T-helper 2 cell (primary cell): ENCODE results near the gene SF3B3.
"Not testable (repeated sequence)": the region's sequence is repeated elsewhere in the genome, so short reads cannot be mapped to it uniquely, and the experiment has no call there.

Experiments
- DNase-seq, 5 experiments: peaks; one replicate each; pipeline versions ENCODE4 v3.0.0 to v3.0.0-alpha.2; 2012 to 2022

The SF3B3 gene

GRCh38 chr16:70568601-70569237 is 45.1 kb downstream of the SF3B3 start:
- no peak for DNase-seq

- DNase-seq = no peak
Observed at GRCh38 chr16:70569752-70570151, 46.1 kb downstream of the SF3B3 start.

GRCh38 chr16:70570967-70571570 is 47.5 kb downstream of the SF3B3 start:
- no peak for DNase-seq

- no peak for DNase-seq
Observed at GRCh38 chr16:70571623-70572022, 48.0 kb downstream of the SF3B3 start.

- peak in 1 of 5 experiments; percentile 15 for DNase-seq
Observed at GRCh38 chr16:70572050-70572925, 48.7 kb downstream of the SF3B3 start.

- no peak for DNase-seq
Observed at GRCh38 chr16:70572926-70573270, 49.3 kb downstream of the SF3B3 start.

- no peak for DNase-seq
Observed at GRCh38 chr16:70573451-70574121, 50.0 kb downstream of the SF3B3 start.

- DNase-seq = no peak
Observed at GRCh38 chr16:70574595-70575271, 51.1 kb downstream of the SF3B3 start.

GRCh38 chr16:70575376-70575775 is 51.8 kb downstream of the SF3B3 start:
- no peak for DNase-seq

- DNase-seq = no peak
Observed at GRCh38 chr16:70576431-70577255, 53.0 kb downstream of the SF3B3 start.

GRCh38 chr16:70577256-70577698 is 53.7 kb downstream of the SF3B3 start:
- DNase-seq = no peak

GRCh38 chr16:70578035-70578434 is 54.4 kb downstream of the SF3B3 start:
- no peak for DNase-seq

- no peak for DNase-seq
Observed at GRCh38 chr16:70579248-70579647, 55.6 kb downstream of the SF3B3 start.

- DNase-seq = no peak
Observed at GRCh38 chr16:70579648-70580630, 56.3 kb downstream of the SF3B3 start.

GRCh38 chr16:70582280-70582978 is 58.8 kb downstream of the SF3B3 start:
- peak in 1 of 5 experiments; percentile 23 for DNase-seq

GRCh38 chr16:70586731-70587130 is 63.1 kb downstream of the SF3B3 start:
- DNase-seq = no peak

- DNase-seq = no peak
Observed at GRCh38 chr16:70588565-70588964, 64.9 kb downstream of the SF3B3 start.

GRCh38 chr16:70589416-70589815 is 65.8 kb downstream of the SF3B3 start:
- DNase-seq = not testable (repeated sequence)

- DNase-seq = no peak
Observed at GRCh38 chr16:70589998-70590471, 66.4 kb downstream of the SF3B3 start.
